HG03565 (cell line): Measurements from ENCODE around the gene CDC25A.

Experiments
- ATAC-seq: cut with Tn5 transposase; IDR thresholded peaks from one replicate; pipeline ENCODE4 v1.9.1; 2021; ENCODE audit warnings: mild to moderate bottlenecking, moderate library complexity; ENCODE audit not compliant: unreplicated experiment

CDC25A gene

GRCh38 chr3:48142316-48142870 lies 45.8 kb downstream of the CDC25A start:
- ATAC-seq = no peak

- ATAC-seq = no peak
These were observed 46.5 kb downstream of the CDC25A start for GRCh38 chr3:48141604-48142137.

GRCh38 chr3:48140936-48141603 lies 47.1 kb downstream of the CDC25A start:
- no peak for ATAC-seq

GRCh38 chr3:48140336-48140757 lies 47.9 kb downstream of the CDC25A start:
- ATAC-seq = no peak

- no peak for ATAC-seq
These were observed 50.7 kb downstream of the CDC25A start for GRCh38 chr3:48137425-48137999.

GRCh38 chr3:48135552-48136495 lies 52.4 kb downstream of the CDC25A start:
- ATAC-seq = no peak

- ATAC-seq = no peak
These were observed 57.8 kb downstream of the CDC25A start for GRCh38 chr3:48130321-48130904.

- no peak for ATAC-seq
These were observed 58.3 kb downstream of the CDC25A start for GRCh38 chr3:48129921-48130320.

- no peak for ATAC-seq
These were observed 59.4 kb downstream of the CDC25A start for GRCh38 chr3:48128774-48129173.

GRCh38 chr3:48125886-48126622 lies 62.2 kb downstream of the CDC25A start:
- ATAC-seq = no peak

GRCh38 chr3:48125013-48125705 lies 63.1 kb downstream of the CDC25A start:
- no peak for ATAC-seq

GRCh38 chr3:48123346-48123745 lies 64.9 kb downstream of the CDC25A start:
- no peak for ATAC-seq

- ATAC-seq = no peak
These were observed 65.7 kb downstream of the CDC25A start for GRCh38 chr3:48122504-48122903.

GRCh38 chr3:48120223-48120622 lies 68.0 kb downstream of the CDC25A start:
- ATAC-seq = no peak

GRCh38 chr3:48119505-48120193 lies 68.6 kb downstream of the CDC25A start:
- no peak for ATAC-seq

- no peak for ATAC-seq
These were observed 69.3 kb downstream of the CDC25A start for GRCh38 chr3:48118928-48119327.

GRCh38 chr3:48118322-48118721 lies 69.9 kb downstream of the CDC25A start:
- ATAC-seq = no peak

GRCh38 chr3:48112813-48113212 lies 75.4 kb downstream of the CDC25A start:
- no peak for ATAC-seq
